PC-9 (cell line): ENCODE measurements around the gene NEURL1B. TPM values are rescaled to one million over a fixed set of nuclear protein-coding genes. Genes with fewer than 3 reads are reported as not detected.
"Not testable (repeated sequence)": the region's sequence is repeated elsewhere in the genome, so short reads cannot be mapped to it uniquely, and the experiment has no call there.

ENCODE experiments used
- BruUV-seq: library from RNA; stranded (reverse); fragments of 400-500 nt; replicated peaks from 2 replicates; lab custom pipeline; 2021; lab: Mats Ljungman, UMichigan
- CTCF ChIA-PET: fragments of 300-600 bp; sonication (Branson Sonifier 250); formaldehyde crosslinking; loops from one replicate; lab custom pipeline; 2022; ENCODE audit warnings: antibody characterized with exemption; lab: Charles Lee
- POLR2A ChIA-PET: fragments of 300-600 bp; sonication (Branson Sonifier 250); formaldehyde crosslinking; loops from one replicate; lab custom pipeline; 2022; ENCODE audit warnings: antibody characterized with exemption; ENCODE audit not compliant: unreplicated experiment; lab: Charles Lee
- DNase-seq, 2 experiments: peaks; one replicate each; pipeline versions ENCODE4 v3.0.0 to v3.0.0-alpha.2; 2015 to 2022; ENCODE audit warnings: mixed read lengths in 1 of 2
- H2AFZ ChIP-seq: fragments of 200-600 bp; sonication (generic); 2 replicates; pipeline ENCODE4 v1.8.1; 2017; ENCODE audit warnings: antibody characterized with exemption
- H3F3A ChIP-seq: fragments of 200-600 bp; sonication (generic); 2 replicates; pipeline ENCODE4 v1.8.1; 2017; ENCODE audit warnings: antibody characterized with exemption, mild to moderate bottlenecking, low read depth; ENCODE audit not compliant: insufficient read depth
- H3K27ac ChIP-seq: fragments of 200-600 bp; sonication (generic); 2 replicates; pipeline ENCODE4 v1.6.1; 2016; ENCODE audit warnings: mixed run types
- H3K27me3 ChIP-seq: fragments of 200-600 bp; sonication (generic); 2 replicates; pipeline ENCODE4 v1.6.1; 2016; ENCODE audit warnings: low read depth, mixed run types; ENCODE audit not compliant: insufficient read depth
- H3K36me3 ChIP-seq: fragments of 200-600 bp; sonication (generic); 2 replicates; pipeline ENCODE4 v1.6.1; 2016; ENCODE audit warnings: low read depth, mixed run types
- H3K4me1 ChIP-seq: fragments of 200-600 bp; sonication (generic); replicated peaks from 2 replicates; pipeline ENCODE4 v1.6.1; 2016; ENCODE audit warnings: mixed run types; ENCODE audit not compliant: insufficient read depth
- H3K4me2 ChIP-seq: fragments of 200-600 bp; sonication (generic); 2 replicates; pipeline ENCODE4 v1.6.1; 2017; ENCODE audit warnings: mixed run types
- H3K4me3 ChIP-seq: fragments of 200-600 bp; sonication (generic); 2 replicates; pipeline ENCODE4 v1.6.1; 2016; ENCODE audit warnings: mixed run types
- H3K79me2 ChIP-seq: fragments of 200-600 bp; sonication (generic); 2 replicates; pipeline ENCODE4 v1.6.1; 2017; ENCODE audit warnings: low read depth, mixed run types
- H3K9me2 ChIP-seq: fragments of 200-600 bp; sonication (generic); 2 replicates; pipeline ENCODE4 v1.8.1; 2017; ENCODE audit warnings: mild to moderate bottlenecking; ENCODE audit not compliant: insufficient read depth
- H3K9me3 ChIP-seq: fragments of 200-600 bp; sonication (generic); 2 replicates; pipeline ENCODE4 v1.8.1; 2016; ENCODE audit warnings: low read depth; ENCODE audit not compliant: insufficient read depth
- H4K20me1 ChIP-seq: fragments of 200-600 bp; sonication (generic); 2 replicates; pipeline ENCODE4 v1.8.1; 2017; ENCODE audit not compliant: insufficient read depth
- CTCF ChIP-seq: fragments of 200-600 bp; sonication (generic); conservative IDR thresholded peaks from 2 replicates; pipeline ENCODE4 v1.6.1; 2017; ENCODE audit warnings: mixed run types, antibody characterized with exemption, mild to moderate bottlenecking, moderate library complexity
- EZH2 ChIP-seq: fragments of 200-600 bp; sonication (generic); IDR thresholded peaks from 2 replicates; pipeline ENCODE4 v1.8.0; 2017; ENCODE audit warnings: antibody characterized with exemption, low read depth
- intact Hi-C: fragments of 100-400 bp; cut with micrococcal nuclease; formaldehyde crosslinking; loops from one replicate; pipeline ENCODE4 v1.10.0; 2022; ENCODE audit not compliant: unreplicated experiment
- total RNA-seq: library from RNA; stranded (reverse); gene quantifications from 2 replicates; pipeline ENCODE4 v1.2.3, GENCODE V29; 2021

The NEURL1B gene
- total RNA-seq, 1 experiment from 2014 or later: 14.3 TPM

GRCh38 chr5:172648755-172649154, 7.7 kb downstream of the NEURL1B start:
- Histone ChIP-seq H3K9me3 (no peaks in the 10 kb centered on the region), H3F3A (peaks cover 30% of the 10 kb centered on the region), H4K20me1 (no peaks in the 10 kb centered on the region), H3K36me3 (no peaks in the 10 kb centered on the region), H3K9me2 (no peaks in the 10 kb centered on the region), H3K27ac (no peak overlapping the region; the same call in 1 of the 2 replicates), H3K79me2 (no peaks in the 10 kb centered on the region), H3K4me3 (no peak overlapping the region), H2AFZ (no peak overlapping the region), H3K4me2 (peak overlapping the region; percentile 57; the same call in 1 of the 2 replicates), H3K27me3 (no peaks in the 10 kb centered on the region), H3K4me1 (peaks cover 35% of the 10 kb centered on the region)
- POLR2A ChIA-PET: no interaction called here
- no TSS peak for BruUV-seq
- intact Hi-C loops: no loop called here
- TF ChIP-seq CTCF (no peak), EZH2 (no peak)
- CTCF ChIA-PET: no interaction called here
- DNase-seq: peak in 1 of 2 experiments; percentile 41

GRCh38 chr5:172656496-172656895, 15.4 kb downstream of the NEURL1B start:
- H3K36me3 ChIP-seq, H3K9me2 ChIP-seq, H2AFZ ChIP-seq, H3F3A ChIP-seq, DNase-seq, H3K79me2 ChIP-seq, H3K27me3 ChIP-seq, H4K20me1 ChIP-seq, H3K27ac ChIP-seq, intact Hi-C loops, H3K9me3 ChIP-seq, H3K4me3 ChIP-seq, CTCF ChIA-PET, BruUV-seq, H3K4me1 ChIP-seq, H3K4me2 ChIP-seq, POLR2A ChIA-PET: not testable (repeated sequence)

DNA sequence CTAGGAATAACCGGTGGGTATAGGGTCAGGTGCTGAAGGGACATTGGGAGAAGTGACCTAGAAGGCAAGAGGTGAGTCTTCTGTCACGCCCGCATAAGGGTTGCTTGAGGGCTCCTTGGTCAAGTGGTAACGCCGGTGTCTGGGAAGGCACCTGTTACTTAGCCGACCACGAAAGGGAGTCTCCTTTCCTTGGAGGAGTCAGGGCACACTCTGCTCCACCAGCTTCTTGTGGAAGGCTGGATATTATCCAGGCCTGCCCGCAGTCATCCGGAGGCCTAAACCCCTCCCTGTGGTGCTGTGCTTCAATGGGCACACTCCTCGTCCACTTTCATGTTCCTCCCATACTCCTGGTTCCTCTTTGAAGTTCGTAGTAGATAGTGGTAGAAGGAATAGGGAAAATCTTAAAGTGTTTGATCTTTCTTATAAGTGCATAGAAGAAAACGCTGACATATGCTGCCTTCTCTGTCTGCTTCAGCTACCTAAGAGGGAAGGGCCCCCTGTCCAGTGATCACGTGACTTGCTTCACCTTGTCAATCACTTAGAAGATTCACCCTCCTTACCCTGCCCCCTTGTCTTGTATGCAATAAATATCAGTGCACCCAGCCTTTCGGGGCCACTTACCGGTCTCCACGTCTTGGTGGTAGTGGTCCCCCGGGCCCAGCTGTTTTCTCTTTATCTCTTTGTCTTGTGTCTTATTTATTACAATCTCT, 16.6 kb downstream of the NEURL1B start:
- H3K4me1 ChIP-seq, H3K4me2 ChIP-seq, H2AFZ ChIP-seq, H3K27ac ChIP-seq, H3K36me3 ChIP-seq, H3K27me3 ChIP-seq, intact Hi-C loops, POLR2A ChIA-PET, H3K9me3 ChIP-seq, H3K79me2 ChIP-seq, H4K20me1 ChIP-seq, BruUV-seq, H3K4me3 ChIP-seq, H3K9me2 ChIP-seq, DNase-seq, CTCF ChIA-PET, H3F3A ChIP-seq: not testable (repeated sequence)

GRCh38 chr5:172658391-172658790, 17.3 kb downstream of the NEURL1B start:
- intact Hi-C loops: no loop called here
- Histone ChIP-seq H3K4me2 (no peak overlapping the region), H3K4me1 (no peaks in the 10 kb centered on the region), H3K9me2 (no peaks in the 10 kb centered on the region), H3F3A (no peaks in the 10 kb centered on the region), H3K9me3 (peaks cover 5% of the 10 kb centered on the region; the same call in 1 of the 2 replicates), H3K36me3 (no peaks in the 10 kb centered on the region), H3K4me3 (no peak overlapping the region), H3K79me2 (no peaks in the 10 kb centered on the region), H4K20me1 (no peaks in the 10 kb centered on the region), H2AFZ (no peak overlapping the region), H3K27ac (no peak overlapping the region), H3K27me3 (no peaks in the 10 kb centered on the region)
- CTCF ChIA-PET: interaction anchor here (0.7 kb wide), 1 partner anchor 924 kb away, joined by 6 read pairs; no protein-coding TSS in a partner anchor
- TF ChIP-seq CTCF (no peak), EZH2 (no peak)
- POLR2A ChIA-PET: no interaction called here
- no peak for DNase-seq
- no TSS peak for BruUV-seq
